Neuronal stem cell (in vitro differentiated cells): ENCODE measurements around the gene SARNP.

Experiments used
- DNase-seq: peaks from one replicate; pipeline ENCODE4 v3.0.0-alpha.2; 2013; ENCODE audit warnings: low spot score
- H2AFZ ChIP-seq: one replicate; pipeline ENCODE4 v1.6.1; 2013; ENCODE audit warnings: mild to moderate bottlenecking, low read length, inconsistent platforms
- H2AK5ac ChIP-seq: 2 replicates; pipeline ENCODE4 v1.6.1; 2013; ENCODE audit warnings: low read depth, mild to moderate bottlenecking, inconsistent platforms, low read length, moderate library complexity, mixed read lengths
- H2BK120ac ChIP-seq: 2 replicates; pipeline ENCODE4 v1.6.1; 2013; ENCODE audit warnings: low read depth, mild to moderate bottlenecking, inconsistent platforms, low read length, moderate library complexity, mixed read lengths
- H2BK12ac ChIP-seq: one replicate; pipeline ENCODE4 v1.6.1; 2013; ENCODE audit warnings: low read length, inconsistent platforms
- H2BK15ac ChIP-seq: 2 replicates; pipeline ENCODE4 v1.6.1; 2013; ENCODE audit warnings: mild to moderate bottlenecking, low read length, inconsistent platforms, mixed read lengths
- H2BK5ac ChIP-seq: one replicate; pipeline ENCODE4 v1.6.1; 2013; ENCODE audit warnings: inconsistent platforms, mild to moderate bottlenecking, low read length, moderate library complexity
- H3K14ac ChIP-seq: one replicate; pipeline ENCODE4 v1.6.1; 2013; ENCODE audit warnings: low read length, inconsistent platforms
- H3K18ac ChIP-seq: 2 replicates; pipeline ENCODE4 v1.6.1; 2013; ENCODE audit warnings: low read length, inconsistent platforms
- H3K23ac ChIP-seq: 2 replicates; pipeline ENCODE4 v1.6.1; 2013; ENCODE audit warnings: low read depth, mild to moderate bottlenecking, mixed read lengths, low read length, inconsistent platforms; ENCODE audit not compliant: poor library complexity
- H3K27ac ChIP-seq: replicated peaks from 3 replicates; pipeline ENCODE4 v1.5.1; 2013; ENCODE audit warnings: low read length, inconsistent platforms
- H3K27me3 ChIP-seq, 3 experiments: 2 replicates each; pipeline ENCODE4 v1.6.1; 2013; ENCODE audit warnings: low read length in 3 of 3, mild to moderate bottlenecking in 2 of 3, inconsistent platforms in 1 of 3, low read depth in 1 of 3, mixed read lengths in 1 of 3, moderate library complexity in 1 of 3; ENCODE audit not compliant: control insufficient read depth in 3 of 3, insufficient read depth in 3 of 3
- H3K36me3 ChIP-seq, 2 donors: replicated peaks in 1 of 2; 2 replicates each; pipeline ENCODE4 v1.6.1; 2013; ENCODE audit warnings: low read length in 2 of 2; ENCODE audit not compliant: control insufficient read depth in 2 of 2, insufficient read depth in 2 of 2
- H3K4ac ChIP-seq: 2 replicates; pipeline ENCODE4 v1.6.1; 2013; ENCODE audit warnings: inconsistent platforms, mild to moderate bottlenecking, low read length, moderate library complexity
- H3K4me1 ChIP-seq, 2 donors: 1 replicate in 1 of 2; 2 replicates in 1 of 2; pipeline ENCODE4 v1.6.1; 2013; ENCODE audit warnings: low read length in 2 of 2, low read depth in 1 of 2; ENCODE audit not compliant: control insufficient read depth in 2 of 2, insufficient read depth in 1 of 2
- H3K4me2 ChIP-seq: one replicate; pipeline ENCODE4 v1.6.1; 2013; ENCODE audit warnings: mild to moderate bottlenecking, low read length, inconsistent platforms; ENCODE audit not compliant: insufficient read depth, poor library complexity, severe bottlenecking
- H3K4me3 ChIP-seq, 2 donors: 2 replicates each; pipeline ENCODE4 v1.5.1; 2013; ENCODE audit warnings: low read length in 2 of 2, mild to moderate bottlenecking in 2 of 2, inconsistent platforms in 1 of 2, moderate library complexity in 1 of 2
- H3K79me1 ChIP-seq: one replicate; pipeline ENCODE4 v1.6.1; 2013; ENCODE audit warnings: low read depth, mild to moderate bottlenecking, inconsistent platforms, low read length, moderate library complexity
- H3K9ac ChIP-seq: one replicate; pipeline ENCODE4 v1.6.1; 2013; ENCODE audit warnings: mild to moderate bottlenecking, low read depth, low read length, inconsistent platforms; ENCODE audit not compliant: poor library complexity
- H3K9me3 ChIP-seq, 2 donors: replicated peaks in 1 of 2; 2 replicates each; pipeline versions ENCODE3 to v1.6.1; 2013; ENCODE audit warnings: low read length in 2 of 2, mild to moderate bottlenecking in 2 of 2, inconsistent platforms in 1 of 2, low read depth in 1 of 2, mixed read lengths in 1 of 2, moderate library complexity in 1 of 2; ENCODE audit not compliant: control insufficient read depth in 2 of 2, insufficient read depth in 1 of 2
- H4K8ac ChIP-seq: one replicate; pipeline ENCODE4 v1.6.1; 2013; ENCODE audit warnings: low read depth, mild to moderate bottlenecking, inconsistent platforms, low read length, moderate library complexity
- H4K91ac ChIP-seq: one replicate; pipeline ENCODE4 v1.6.1; 2013; ENCODE audit warnings: low read length, low read depth, mild to moderate bottlenecking, inconsistent platforms; ENCODE audit not compliant: poor library complexity
- WGBS, 2 donors: extraction: QIAGEN DNeasy Blood & Tissue Kit; methylation state at CpG; one replicate each; pipeline ENCODE4 v1.1.7; 2013; ENCODE audit warnings: missing lambda C conversion rate in 2 of 2, mixed read lengths in 1 of 2; ENCODE audit not compliant: insufficient read length in 2 of 2, insufficient replicate concordance in 1 of 2; ENCODE audit errors: extremely low coverage in 2 of 2; 5-methylcytosine and 5-hydroxymethylcytosine counted together

The SARNP gene

GRCh38 chr12:55724940-55725309 lies 92.6 kb downstream of the SARNP start:
- no peak overlapping the region for H4K8ac ChIP-seq
- no peak overlapping the region for H2BK15ac ChIP-seq
- no peak overlapping the region for H3K9ac ChIP-seq
- WGBS, 2 donors, result no CpG with 5 or more reads among the region's 3 CpGs
- H2BK5ac ChIP-seq, result no peak overlapping the region
- peaks cover 32 to 62% of the 10 kb centered on the region in 2 donors for H3K36me3 ChIP-seq
- no peak overlapping the region for H4K91ac ChIP-seq
- H2BK120ac ChIP-seq, result no peak overlapping the region
- no peak overlapping the region for H3K14ac ChIP-seq
- peaks cover 9 to 11% of the 10 kb centered on the region in 2 donors for H3K4me1 ChIP-seq
- no peak overlapping the region for H2BK12ac ChIP-seq
- no peak overlapping the region for H3K23ac ChIP-seq
- peaks cover 15% of the 10 kb centered on the region for H3K79me1 ChIP-seq
- H2AK5ac ChIP-seq, result no peak overlapping the region
- H3K4ac ChIP-seq, result no peak overlapping the region
- no peak overlapping the region for H3K18ac ChIP-seq
- no peaks in the 10 kb centered on the region for H3K27me3 ChIP-seq
- no peak overlapping the region for H2AFZ ChIP-seq
- H3K9me3 ChIP-seq, result peaks cover 0 to 1% of the 10 kb centered on the region in 2 donors
- H3K4me2 ChIP-seq, result no peak overlapping the region
- no peak overlapping the region for H3K4me3 ChIP-seq
- no peak for DNase-seq
- H3K27ac ChIP-seq, result peak overlapping the region; percentile 1

- H3K27ac ChIP-seq, result no peak overlapping the region
- no peak overlapping the region for H4K91ac ChIP-seq
- peaks cover 15% of the 10 kb centered on the region for H3K79me1 ChIP-seq
- no peak overlapping the region for H3K14ac ChIP-seq
- no peak overlapping the region for H3K4ac ChIP-seq
- H3K18ac ChIP-seq, result no peak overlapping the region
- no peak overlapping the region for H2AFZ ChIP-seq
- peaks cover 11 to 14% of the 10 kb centered on the region in 2 donors for H3K4me1 ChIP-seq
- H2BK120ac ChIP-seq, result no peak overlapping the region
- no peak overlapping the region for H2BK5ac ChIP-seq
- H2BK15ac ChIP-seq, result no peak overlapping the region
- H3K27me3 ChIP-seq, result no peaks in the 10 kb centered on the region
- H3K9me3 ChIP-seq, result peaks cover 0 to 1% of the 10 kb centered on the region in 2 donors
- H2BK12ac ChIP-seq, result no peak overlapping the region
- H2AK5ac ChIP-seq, result peak overlapping the region; percentile 39
- H3K4me2 ChIP-seq, result no peak overlapping the region
- H3K9ac ChIP-seq, result no peak overlapping the region
- H3K4me3 ChIP-seq, result no peak overlapping the region
- no CpG with 5 or more reads among the region's 11 CpGs for WGBS, 2 donors
- no peak for DNase-seq
- peaks cover 32 to 68% of the 10 kb centered on the region in 2 donors for H3K36me3 ChIP-seq
- H3K23ac ChIP-seq, result peak overlapping the region; percentile 47
- H4K8ac ChIP-seq, result no peak overlapping the region
Measured at GRCh38 chr12:55724226-55724939, 93.1 kb downstream of the SARNP start.

- no peak overlapping the region for H2BK15ac ChIP-seq
- no peak overlapping the region for H2BK5ac ChIP-seq
- H3K14ac ChIP-seq, result no peak overlapping the region
- no peak overlapping the region for H3K18ac ChIP-seq
- H3K23ac ChIP-seq, result peak overlapping the region; percentile 47
- H2BK120ac ChIP-seq, result no peak overlapping the region
- DNase-seq, result no peak
- H3K27me3 ChIP-seq, result no peaks in the 10 kb centered on the region
- no CpG with 5 or more reads among the region's 10 CpGs for WGBS, 2 donors
- H3K9ac ChIP-seq, result no peak overlapping the region
- H3K27ac ChIP-seq, result no peak overlapping the region
- H3K4me2 ChIP-seq, result no peak overlapping the region
- no peak overlapping the region for H4K91ac ChIP-seq
- peaks cover 15% of the 10 kb centered on the region for H3K79me1 ChIP-seq
- no peak overlapping the region for H3K4me3 ChIP-seq
- H2AFZ ChIP-seq, result no peak overlapping the region
- H3K36me3 ChIP-seq, result peaks cover 32 to 73% of the 10 kb centered on the region in 2 donors
- peaks cover 0 to 1% of the 10 kb centered on the region in 2 donors for H3K9me3 ChIP-seq
- H4K8ac ChIP-seq, result no peak overlapping the region
- H2AK5ac ChIP-seq, result peak overlapping the region; percentile 39
- H3K4me1 ChIP-seq, result peaks cover 18 to 20% of the 10 kb centered on the region in 2 donors
- H2BK12ac ChIP-seq, result no peak overlapping the region
- no peak overlapping the region for H3K4ac ChIP-seq
Measured at GRCh38 chr12:55723516-55724225, 93.9 kb downstream of the SARNP start.

- Histone ChIP-seq H3K36me3 (peaks cover 32 to 73% of the 10 kb centered on the region in 2 donors), H3K4ac (no peak overlapping the region), H3K9me3 (peaks cover 0 to 1% of the 10 kb centered on the region in 2 donors), H3K79me1 (peaks cover 12% of the 10 kb centered on the region), H2BK120ac (no peak overlapping the region), H4K91ac (no peak overlapping the region), H2BK5ac (no peak overlapping the region), H3K27me3 (no peaks in the 10 kb centered on the region), H3K4me1 (peaks cover 23 to 27% of the 10 kb centered on the region in 2 donors), H3K9ac (no peak overlapping the region), H4K8ac (no peak overlapping the region), H2BK12ac (no peak overlapping the region), H3K4me3 (no peak overlapping the region), H3K14ac (no peak overlapping the region), H3K23ac (no peak overlapping the region), H3K18ac (no peak overlapping the region), H2BK15ac (no peak overlapping the region), H3K4me2 (no peak overlapping the region), H2AFZ (no peak overlapping the region), H2AK5ac (no peak overlapping the region), H3K27ac (no peak overlapping the region)
- DNase-seq, result no peak
- no CpG with 5 or more reads among the region's 8 CpGs for WGBS, 2 donors
Measured at GRCh38 chr12:55722948-55723347, 94.6 kb downstream of the SARNP start.
